Fibroblast of peridontal ligament (primary cell): ENCODE data around the gene CHCHD1.
"Not testable (repeated sequence)": the region's sequence is repeated elsewhere in the genome, so short reads cannot be mapped to it uniquely, and the experiment has no call there.

Experiments used
- DNase-seq: peaks from one replicate; pipeline ENCODE4 v3.0.0-alpha.2; 2010; ENCODE audit errors: extremely low read depth

Gene CHCHD1

GRCh38 chr10:73781879-73782748 lies at the start of gene CHCHD1:
Gene CHCHD1 (plus strand): TSS chr10:73782048. CDS start chr10:73782076, 28 bp downstream.
- peak; percentile 81 for DNase-seq

GRCh38 chr10:73732426-73732825 lies 49.4 kb upstream of the CHCHD1 start:
- no peak for DNase-seq

GRCh38 chr10:73732931-73733623 lies 48.8 kb upstream of the CHCHD1 start:
- DNase-seq = no peak

- no peak for DNase-seq
Observed at GRCh38 chr10:73734028-73734720, 47.7 kb upstream of the CHCHD1 start.

- DNase-seq = no peak
Observed at GRCh38 chr10:73734796-73735305, 47.0 kb upstream of the CHCHD1 start.

GRCh38 chr10:73740501-73741254 lies 41.2 kb upstream of the CHCHD1 start:
- DNase-seq = not testable (repeated sequence)

GRCh38 chr10:73742454-73742734 lies 39.5 kb upstream of the CHCHD1 start:
- no peak for DNase-seq

- peak; percentile 12 for DNase-seq
Observed at GRCh38 chr10:73743327-73743904, 38.4 kb upstream of the CHCHD1 start.

- peak; percentile 96 for DNase-seq
Observed at GRCh38 chr10:73743905-73744663, 37.8 kb upstream of the CHCHD1 start, which contains the start of gene SEC24C. Gene SEC24C (plus strand): TSS chr10:73744372. CDS start chr10:73746833, 2,461 bp downstream.

GRCh38 chr10:73744664-73744975 lies 37.2 kb upstream of the CHCHD1 start:
- peak; percentile 65 for DNase-seq

GRCh38 chr10:73746721-73747120 lies 35.1 kb upstream of the CHCHD1 start:
- DNase-seq = no peak

GRCh38 chr10:73750819-73751218 lies 31.0 kb upstream of the CHCHD1 start:
- no peak for DNase-seq

GRCh38 chr10:73756183-73756582 lies 25.7 kb upstream of the CHCHD1 start:
- no peak for DNase-seq

- DNase-seq = peak; percentile 36
Observed at GRCh38 chr10:73758704-73759511, 22.9 kb upstream of the CHCHD1 start.

GRCh38 chr10:73759512-73760115 lies 22.2 kb upstream of the CHCHD1 start:
- no peak for DNase-seq

- DNase-seq = no peak
Observed at GRCh38 chr10:73761781-73762180, 20.1 kb upstream of the CHCHD1 start.

- DNase-seq = no peak
Observed at GRCh38 chr10:73762915-73763314, 18.9 kb upstream of the CHCHD1 start.

GRCh38 chr10:73763343-73763742 lies 18.5 kb upstream of the CHCHD1 start:
- DNase-seq = no peak

- no peak for DNase-seq
Observed at GRCh38 chr10:73765066-73765465, 16.8 kb upstream of the CHCHD1 start.
